Colonic mucosa (tissue), 4 donors: ENCODE measurements around the gene BICC1. TPM values are rescaled to one million over a fixed set of nuclear protein-coding genes. Genes with fewer than 3 reads are reported as not detected.

Source experiments
- DNase-seq: peaks from one replicate; pipeline ENCODE4 v3.0.0-alpha.2; 2020
- H3K27ac ChIP-seq: fragments of 200-600 bp; one replicate; pipeline ENCODE4 v1.8.0; 2021
- H3K27me3 ChIP-seq: fragments of 200-600 bp; one replicate; pipeline ENCODE4 v1.8.0; 2021
- H3K36me3 ChIP-seq: fragments of 200-600 bp; one replicate; pipeline ENCODE4 v1.8.0; 2021
- H3K4me1 ChIP-seq: fragments of 200-600 bp; one replicate; pipeline ENCODE4 v1.8.0; 2021; ENCODE audit warnings: mild to moderate bottlenecking
- H3K4me3 ChIP-seq: fragments of 200-600 bp; one replicate; pipeline ENCODE4 v1.8.0; 2021
- H3K9ac ChIP-seq, 2 donors: one replicate each; pipeline ENCODE4 v1.7.0; 2013; ENCODE audit warnings: control low read depth in 2 of 2, low read depth in 2 of 2, low read length in 2 of 2
- H3K9me3 ChIP-seq: fragments of 200-600 bp; one replicate; pipeline ENCODE4 v1.8.0; 2021
- intact Hi-C: fragments of 100-400 bp; cut with DNase I; formaldehyde crosslinking; loops from one replicate; pipeline ENCODE4 v1.14.1; 2022
- total RNA-seq, 2 donors: library from RNA; stranded (reverse); fragmentation: NEBNext Ultra II Directional in 1 of 2; extraction: Animal tissue kit (Norgen Biotek cat#: 25700) in 1 of 2; gene quantifications; one replicate each; pipeline ENCODE4 v1.2.1, GENCODE V29; 2021
- TF ChIP-seq, protein P1 (sequence below): fragments of 200-600 bp; IDR thresholded peaks from one replicate; pipeline ENCODE4 v1.8.0; 2022; ENCODE audit warnings: antibody characterized with exemption, mild to moderate bottlenecking
- donor health status: healthy.
- donor health status: DM: no; HTN: no; CAD: no.
- donor health status: DM: no; HTN: no; CAD: no.

Gene BICC1
- total RNA-seq, 2 donors from 2014 or later: 1.3 to 2.9 TPM

DNA sequence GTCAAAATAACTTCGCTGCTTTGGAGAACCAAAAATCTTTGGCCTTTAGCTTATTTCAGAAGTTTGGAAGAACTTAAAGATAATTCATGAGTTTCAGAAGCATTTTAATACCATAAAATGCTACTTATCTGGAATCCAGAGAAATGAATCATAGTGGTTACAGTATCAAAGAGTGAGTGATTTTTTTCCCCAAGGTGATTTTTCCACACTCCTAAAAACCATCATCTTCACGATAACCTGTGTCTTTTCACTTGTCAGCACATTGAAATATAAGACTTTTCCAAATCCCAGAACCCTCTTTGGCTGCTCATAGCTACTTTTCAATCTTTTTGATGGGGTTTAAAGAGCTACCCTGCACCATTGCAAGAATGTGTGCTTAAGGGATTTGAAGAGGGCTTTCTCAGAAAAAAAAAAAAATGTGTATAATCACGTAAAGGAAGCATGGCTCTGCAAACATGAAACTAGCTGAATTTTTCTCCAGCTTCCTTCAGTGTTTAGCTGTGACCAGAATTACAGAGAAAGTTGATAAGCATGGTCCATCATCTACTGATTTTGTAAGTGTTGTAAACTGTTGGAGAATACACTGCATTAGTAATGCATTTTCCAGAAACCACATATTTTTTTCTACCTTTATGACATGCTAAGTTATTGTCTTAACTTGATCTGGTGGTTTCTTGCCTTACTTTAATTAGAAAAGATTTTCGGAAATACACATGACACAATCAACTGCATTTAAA is 134.9 kb downstream of the BICC1 start:
- no peaks in the 10 kb centered on the region for H3K36me3 ChIP-seq
- H3K9ac ChIP-seq: no peak overlapping the region
- intact Hi-C loops: no loop called here
- no peaks in the 10 kb centered on the region for H3K9me3 ChIP-seq
- no peak for DNase-seq
- no peak overlapping the region for H3K4me3 ChIP-seq
- no peak overlapping the region for H3K27ac ChIP-seq
- H3K4me1 ChIP-seq: no peaks in the 10 kb centered on the region
- H3K27me3 ChIP-seq: no peaks in the 10 kb centered on the region
- TF ChIP-seq, protein P1, sequence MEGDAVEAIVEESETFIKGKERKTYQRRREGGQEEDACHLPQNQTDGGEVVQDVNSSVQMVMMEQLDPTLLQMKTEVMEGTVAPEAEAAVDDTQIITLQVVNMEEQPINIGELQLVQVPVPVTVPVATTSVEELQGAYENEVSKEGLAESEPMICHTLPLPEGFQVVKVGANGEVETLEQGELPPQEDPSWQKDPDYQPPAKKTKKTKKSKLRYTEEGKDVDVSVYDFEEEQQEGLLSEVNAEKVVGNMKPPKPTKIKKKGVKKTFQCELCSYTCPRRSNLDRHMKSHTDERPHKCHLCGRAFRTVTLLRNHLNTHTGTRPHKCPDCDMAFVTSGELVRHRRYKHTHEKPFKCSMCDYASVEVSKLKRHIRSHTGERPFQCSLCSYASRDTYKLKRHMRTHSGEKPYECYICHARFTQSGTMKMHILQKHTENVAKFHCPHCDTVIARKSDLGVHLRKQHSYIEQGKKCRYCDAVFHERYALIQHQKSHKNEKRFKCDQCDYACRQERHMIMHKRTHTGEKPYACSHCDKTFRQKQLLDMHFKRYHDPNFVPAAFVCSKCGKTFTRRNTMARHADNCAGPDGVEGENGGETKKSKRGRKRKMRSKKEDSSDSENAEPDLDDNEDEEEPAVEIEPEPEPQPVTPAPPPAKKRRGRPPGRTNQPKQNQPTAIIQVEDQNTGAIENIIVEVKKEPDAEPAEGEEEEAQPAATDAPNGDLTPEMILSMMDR: no peak

GRCh38 chr10:58648131-58648530 is 135.5 kb downstream of the BICC1 start:
- no peaks in the 10 kb centered on the region for H3K36me3 ChIP-seq
- H3K4me1 ChIP-seq: no peaks in the 10 kb centered on the region
- no peak overlapping the region for H3K4me3 ChIP-seq
- no peaks in the 10 kb centered on the region for H3K9me3 ChIP-seq
- intact Hi-C loops: no loop called here
- TF ChIP-seq, protein P1: no peak
- no peaks in the 10 kb centered on the region for H3K27me3 ChIP-seq
- H3K9ac ChIP-seq: no peak overlapping the region
- no peak overlapping the region for H3K27ac ChIP-seq
- no peak for DNase-seq

GRCh38 chr10:58651040-58651439 is 138.4 kb downstream of the BICC1 start:
- intact Hi-C loops: no loop called here
- no peak overlapping the region for H3K27ac ChIP-seq
- H3K27me3 ChIP-seq: no peaks in the 10 kb centered on the region
- no peak overlapping the region for H3K9ac ChIP-seq
- TF ChIP-seq, protein P1: no peak
- DNase-seq: no peak
- H3K9me3 ChIP-seq: no peaks in the 10 kb centered on the region
- no peaks in the 10 kb centered on the region for H3K4me1 ChIP-seq
- H3K4me3 ChIP-seq: no peak overlapping the region
- H3K36me3 ChIP-seq: no peaks in the 10 kb centered on the region

DNA sequence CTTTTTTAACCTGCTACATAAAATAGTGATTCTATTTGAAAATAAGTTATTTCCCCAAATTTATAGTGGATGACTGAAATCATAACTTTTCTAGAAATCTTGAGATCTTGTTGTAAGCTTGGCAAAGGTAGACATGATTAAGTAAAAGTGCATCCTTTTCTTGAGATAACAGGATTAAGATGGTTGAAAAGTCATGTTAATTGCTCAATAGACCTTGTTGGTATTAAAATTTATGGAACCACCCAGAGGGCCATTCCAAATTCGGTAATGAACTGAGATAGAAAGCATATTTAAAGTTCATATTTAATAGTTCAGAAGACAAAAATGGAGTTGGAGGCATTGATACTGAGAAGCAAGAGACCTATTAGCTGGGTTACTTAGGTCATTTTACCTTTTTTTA is 139.1 kb downstream of the BICC1 start:
- intact Hi-C loops: no loop called here
- TF ChIP-seq, protein P1: no peak
- no peaks in the 10 kb centered on the region for H3K9me3 ChIP-seq
- no peak overlapping the region for H3K27ac ChIP-seq
- no peaks in the 10 kb centered on the region for H3K36me3 ChIP-seq
- H3K4me1 ChIP-seq: no peaks in the 10 kb centered on the region
- no peak for DNase-seq
- H3K4me3 ChIP-seq: no peak overlapping the region
- H3K9ac ChIP-seq: no peak overlapping the region
- no peaks in the 10 kb centered on the region for H3K27me3 ChIP-seq

DNA sequence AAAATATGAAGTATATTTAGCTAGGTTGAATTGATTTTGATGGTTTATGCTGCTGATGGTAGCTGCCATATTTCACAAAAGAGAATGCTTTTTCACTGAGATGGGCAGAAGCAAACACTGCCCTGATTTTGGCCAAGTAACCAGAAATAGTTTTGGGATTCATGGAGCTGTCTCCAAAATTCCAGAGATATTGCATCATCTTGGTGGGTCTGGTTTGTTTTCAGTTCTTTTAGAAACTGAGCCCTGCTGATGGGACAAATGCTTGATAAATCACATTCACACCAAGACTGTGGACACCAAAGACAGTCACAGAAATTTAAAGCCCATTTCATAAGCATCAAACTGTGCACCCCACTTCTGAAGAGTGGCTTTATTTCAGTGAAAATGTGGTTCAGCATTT is 140.5 kb downstream of the BICC1 start:
- Histone ChIP-seq H3K36me3 (no peaks in the 10 kb centered on the region), H3K4me3 (no peak overlapping the region), H3K27ac (no peak overlapping the region), H3K27me3 (no peaks in the 10 kb centered on the region), H3K9me3 (no peaks in the 10 kb centered on the region), H3K9ac (no peak overlapping the region), H3K4me1 (no peaks in the 10 kb centered on the region)
- intact Hi-C loops: no loop called here
- no peak for DNase-seq
- TF ChIP-seq, protein P1: no peak
